ENCODE data around the gene HCAR1. TPM values are rescaled to one million over a fixed set of nuclear protein-coding genes. Genes with fewer than 3 reads are reported as not detected.

The HCAR1 gene
- total and polyA plus RNA-seq, 4 donors: 0.01 to 0.19 TPM; not detected in 2

- TF ChIP-seq RAD21 (IDR thresholded peaks at IDR 0.05): no peak
- no peak for TF ChIP-seq MAX (IDR thresholded peaks at IDR 0.05)
Measured at GRCh38 chr12:122688291-122688690, 42.4 kb downstream of the HCAR1 start (continued).

- Histone ChIP-seq H3K4me3 (ENCODE audit: low read depth in 1 of 3, low read length in 3 of 3) (no peak overlapping the region), H3K27me3 (ENCODE audit: control insufficient read depth in 4 of 4, insufficient read depth in 4 of 4, low read length in 3 of 4) (no peaks in the 10 kb centered on the region), H3K36me3 (ENCODE audit: control insufficient read depth in 4 of 4, insufficient read depth in 3 of 4, low read depth in 1 of 4, low read length in 3 of 4) (no peaks in the 10 kb centered on the region), H3K27ac (ENCODE audit: low read depth in 1 of 2, low read length in 2 of 2) (no peak overlapping the region), H3K9ac (ENCODE audit: low read depth in 1 of 2, low read length in 2 of 2) (no peak overlapping the region), H3K4me1 (ENCODE audit: control insufficient read depth in 4 of 4, insufficient read depth in 4 of 4, low read length in 3 of 4) (peaks cover 0 to 10% (median 4%) of the 10 kb centered on the region in 4 donors), H3K9me3 (ENCODE audit: control insufficient read depth in 4 of 4, low read length in 3 of 4) (no peaks in the 10 kb centered on the region)
- TF ChIP-seq GABPA (IDR thresholded peaks at IDR 0.05 in 1 of 2, conservative IDR thresholded peaks at IDR 0.05 in 1 of 2) (no peak), RXRA (IDR thresholded peaks at IDR 0.05) (no peak), CTCF (IDR thresholded peaks at IDR 0.05; ENCODE audit: low read depth, low read length, missing input control) (no peak), HNF4G (IDR thresholded peaks at IDR 0.05) (no peak), YY1 (IDR thresholded peaks at IDR 0.05) (no peak), EGR1 (IDR thresholded peaks at IDR 0.05; ENCODE audit: low read depth in 2 of 2) (no peak), NR2F2 (IDR thresholded peaks at IDR 0.05) (no peak), SP1 (IDR thresholded peaks at IDR 0.05) (no peak), ATF3 (IDR thresholded peaks at IDR 0.05) (no peak)
- no peak for DNase-seq (ENCODE audit: low spot score)
- 74% methylated on average over 5 of the region's 5 CpGs for WGBS
Measured at GRCh38 chr12:122687086-122687485, 43.6 kb downstream of the HCAR1 start.

GRCh38 chr12:122686538-122686937, 44.1 kb downstream of the HCAR1 start:
- no peak overlapping the region for H3K9ac ChIP-seq (ENCODE audit: low read depth in 1 of 2, low read length in 2 of 2)
- H3K36me3 ChIP-seq (ENCODE audit: control insufficient read depth in 4 of 4, insufficient read depth in 3 of 4, low read depth in 1 of 4, low read length in 3 of 4): no peaks in the 10 kb centered on the region
- H3K4me1 ChIP-seq (ENCODE audit: control insufficient read depth in 4 of 4, insufficient read depth in 4 of 4, low read length in 3 of 4): peaks cover 0 to 9% (median 4%) of the 10 kb centered on the region in 4 donors
- 87% methylated on average over 3 of the region's 3 CpGs for WGBS
- no peaks in the 10 kb centered on the region for H3K27me3 ChIP-seq (ENCODE audit: control insufficient read depth in 4 of 4, insufficient read depth in 4 of 4, low read length in 3 of 4)
- no peak overlapping the region for H3K4me3 ChIP-seq (ENCODE audit: low read depth in 1 of 3, low read length in 3 of 3)
- DNase-seq (ENCODE audit: low spot score): no peak
- no peaks in the 10 kb centered on the region for H3K9me3 ChIP-seq (ENCODE audit: control insufficient read depth in 4 of 4, low read length in 3 of 4)
- TF ChIP-seq CTCF (IDR thresholded peaks at IDR 0.05; ENCODE audit: low read depth, low read length, missing input control) (no peak), REST (IDR thresholded peaks at IDR 0.05) (no peak), ATF3 (IDR thresholded peaks at IDR 0.05) (no peak), RXRA (IDR thresholded peaks at IDR 0.05) (no peak), JUND (IDR thresholded peaks at IDR 0.05) (no peak), FOXA2 (IDR thresholded peaks at IDR 0.05) (no peak), HNF4G (IDR thresholded peaks at IDR 0.05) (no peak), GABPA (IDR thresholded peaks at IDR 0.05 in 1 of 2, conservative IDR thresholded peaks at IDR 0.05 in 1 of 2) (no peak), SP1 (IDR thresholded peaks at IDR 0.05) (no peak), ZBTB33 (IDR thresholded peaks at IDR 0.05) (no peak)
- H3K27ac ChIP-seq (ENCODE audit: low read depth in 1 of 2, low read length in 2 of 2): no peak overlapping the region

Data from liver (tissue), 9 donors.